Spleen (tissue), 11 donors: ENCODE results near the gene SPINT2. TPM values are rescaled to one million over a fixed set of nuclear protein-coding genes. Genes with fewer than 3 reads are reported as not detected.
A peak's percentile ranks its signal among the peaks of the same experiment; 100 is the strongest.
"Not testable (repeated sequence)": the region's sequence is repeated elsewhere in the genome, so short reads cannot be mapped to it uniquely, and the experiment has no call there.

Experiments
- DNase-seq: peaks from one replicate; pipeline ENCODE4 v3.0.0-alpha.2; 2020
- H3K27ac ChIP-seq, 8 donors: fragments of 200-600 bp; sonication (generic) in 7 of 8; 1 replicate in 4 of 8; 2 replicates in 4 of 8; pipeline versions ENCODE4 v1.5.0 to v1.8.0; 2016 to 2021; ENCODE audit warnings: inconsistent platforms in 4 of 8, mild to moderate bottlenecking in 4 of 8, moderate library complexity in 1 of 8
- H3K27me3 ChIP-seq, 7 donors: fragments of 200-600 bp; sonication (generic) in 6 of 7; replicated peaks in 1 of 7; 1 replicate in 4 of 7; 2 replicates in 3 of 7; pipeline versions ENCODE4 v1.5.0 to v1.8.0; 2016 to 2021; ENCODE audit warnings: inconsistent platforms in 3 of 7, mild to moderate bottlenecking in 1 of 7
- H3K36me3 ChIP-seq, 6 donors: fragments of 200-600 bp; sonication (generic) in 5 of 6; 1 replicate in 4 of 6; 2 replicates in 2 of 6; pipeline versions ENCODE4 v1.5.0 to v1.8.0; 2016 to 2021; ENCODE audit warnings: inconsistent platforms in 2 of 6
- H3K4me1 ChIP-seq, 6 donors: fragments of 200-600 bp; sonication (generic) in 5 of 6; 1 replicate in 3 of 6; 2 replicates in 3 of 6; pipeline versions ENCODE4 v1.5.0 to v1.8.0; 2016 to 2021; ENCODE audit warnings: inconsistent platforms in 3 of 6
- H3K4me3 ChIP-seq, 8 donors: fragments of 200-600 bp; sonication (generic) in 7 of 8; 1 replicate in 4 of 8; 2 replicates in 4 of 8; pipeline versions ENCODE4 v1.5.0 to v1.8.0; 2016 to 2021; ENCODE audit warnings: inconsistent platforms in 4 of 8, mild to moderate bottlenecking in 4 of 8, moderate library complexity in 2 of 8
- H3K9me3 ChIP-seq, 8 donors: fragments of 200-600 bp; sonication (generic) in 7 of 8; 1 replicate in 4 of 8; 2 replicates in 4 of 8; pipeline versions ENCODE4 v1.5.0 to v1.8.0; 2016 to 2021; ENCODE audit warnings: inconsistent platforms in 4 of 8
- POLR2A ChIP-seq, 3 donors: fragments of 450-650 bp; IDR thresholded peaks; one replicate each; pipeline ENCODE4 v1.5.1; 2017; ENCODE audit warnings: antibody characterized with exemption in 3 of 3, mild to moderate bottlenecking in 1 of 3
- POLR2AphosphoS5 ChIP-seq, 3 donors: sonication (generic); formaldehyde crosslinking; IDR thresholded peaks; one replicate each; pipeline ENCODE4 v1.5.1; 2017; ENCODE audit warnings: antibody characterized with exemption in 3 of 3
- WGBS, 5 donors: extraction: QIAGEN DNeasy Blood & Tissue Kit in 3 of 5; methylation state at CpG; one replicate each; pipeline versions ENCODE4 v1.1.5 to v1.1.7; 2013 to 2018; 5-methylcytosine and 5-hydroxymethylcytosine counted together
- intact Hi-C: fragments of 100-400 bp; cut with DNase I; formaldehyde crosslinking; loops from one replicate; pipeline ENCODE4 v1.15.0; 2023; ENCODE audit warnings: low total_unique reads
- polyA plus RNA-seq, 3 donors: library from polyadenylated mRNA; stranded (reverse); fragments of 200-250 nt; gene quantifications; one replicate each; pipeline ENCODE4 v1.2.1, GENCODE V29; 2013
- total RNA-seq, 7 donors: library from RNA; depleted of rRNA in 3 of 7; stranded (reverse); fragments of >200 nt in 3 of 7; fragmentation: NEBNext Ultra II Directional in 4 of 7; extraction: Animal tissue kit (Norgen Biotek cat#: 25700) in 4 of 7; gene quantifications; one replicate each; pipeline versions ENCODE4 v1.1.0 to v1.2.1, GENCODE V29; 2016 to 2021
- TF ChIP-seq, protein P1 (sequence below), 11 experiments: fragments of 200-600 bp in 7 of 11; fragments of 450-650 bp in 4 of 11; sonication (generic) in 4 of 11; IDR thresholded peaks in 8 of 11; conservative IDR thresholded peaks in 3 of 11; 1 replicate in 7 of 11; 2 replicates in 4 of 11; pipeline versions ENCODE4 v1.4.0 to v1.8.0; 2016 to 2021; ENCODE audit warnings: antibody characterized with exemption in 11 of 11, inconsistent platforms in 4 of 11, mild to moderate bottlenecking in 1 of 11
- donor health status: healthy with polysubstance abuse.
- donor health status: DM: no; HTN: no; CAD: no; lungs with moderate emphysema.
- donor health status: DM: no; HTN: no; CAD: no.
- donor health status: Bipolar disorder and iron deficiency.
- donor health status: healthy.
- donor health status: DM: no; HTN: no; CAD: no.
- donor health status: DM: yes; HTN: yes; CAD: no.

The SPINT2 gene
- total and polyA plus RNA-seq, 10 donors, result 41.2 to 87.8 (median 64.4) TPM

DNA sequence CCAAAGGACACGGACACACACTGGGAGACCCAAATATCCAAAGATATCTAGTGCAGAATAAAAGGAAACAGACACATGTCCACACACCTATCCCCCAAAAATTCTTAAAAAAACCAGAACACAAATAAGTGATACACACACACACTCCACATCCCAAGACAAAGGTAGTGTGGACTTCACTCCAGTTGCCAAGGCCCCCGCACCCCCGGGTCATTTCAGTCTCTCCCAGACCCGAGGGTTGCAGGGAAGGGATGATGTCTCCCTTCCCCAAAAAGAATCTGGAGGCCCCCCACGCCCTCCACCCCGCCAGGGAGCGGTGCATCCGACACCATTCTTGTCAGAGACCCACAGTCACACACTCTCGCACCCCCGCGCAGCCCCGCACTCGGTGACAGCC is 40.8 kb upstream of the SPINT2 start:
- Histone ChIP-seq H3K4me3 (peak overlapping the region in 7 of 8 donors; percentile 26 to 70 (median 38)), H3K27me3 (peaks cover 6 to 100% (median 70%) of the 10 kb centered on the region in 7 donors), H3K27ac (no peak overlapping the region), H3K9me3 (no peaks in the 10 kb centered on the region), H3K4me1 (peaks cover under 1 to 26% (median 20%) of the 10 kb centered on the region in 6 donors), H3K36me3 (no peaks in the 10 kb centered on the region)
- WGBS, 5 donors, result 9 to 17% (median 13%) methylated on average over 11 to 13 of the region's 13 CpGs
- DNase-seq, result no peak
- no peak for TF ChIP-seq POLR2AphosphoS5 (IDR thresholded peaks at IDR 0.05)
- TF ChIP-seq, protein P1, sequence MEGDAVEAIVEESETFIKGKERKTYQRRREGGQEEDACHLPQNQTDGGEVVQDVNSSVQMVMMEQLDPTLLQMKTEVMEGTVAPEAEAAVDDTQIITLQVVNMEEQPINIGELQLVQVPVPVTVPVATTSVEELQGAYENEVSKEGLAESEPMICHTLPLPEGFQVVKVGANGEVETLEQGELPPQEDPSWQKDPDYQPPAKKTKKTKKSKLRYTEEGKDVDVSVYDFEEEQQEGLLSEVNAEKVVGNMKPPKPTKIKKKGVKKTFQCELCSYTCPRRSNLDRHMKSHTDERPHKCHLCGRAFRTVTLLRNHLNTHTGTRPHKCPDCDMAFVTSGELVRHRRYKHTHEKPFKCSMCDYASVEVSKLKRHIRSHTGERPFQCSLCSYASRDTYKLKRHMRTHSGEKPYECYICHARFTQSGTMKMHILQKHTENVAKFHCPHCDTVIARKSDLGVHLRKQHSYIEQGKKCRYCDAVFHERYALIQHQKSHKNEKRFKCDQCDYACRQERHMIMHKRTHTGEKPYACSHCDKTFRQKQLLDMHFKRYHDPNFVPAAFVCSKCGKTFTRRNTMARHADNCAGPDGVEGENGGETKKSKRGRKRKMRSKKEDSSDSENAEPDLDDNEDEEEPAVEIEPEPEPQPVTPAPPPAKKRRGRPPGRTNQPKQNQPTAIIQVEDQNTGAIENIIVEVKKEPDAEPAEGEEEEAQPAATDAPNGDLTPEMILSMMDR (IDR thresholded peaks at IDR 0.05 in 8 of 11, conservative IDR thresholded peaks at IDR 0.05 in 3 of 11), result no peak
- TF ChIP-seq POLR2A (IDR thresholded peaks at IDR 0.05), result no peak
- intact Hi-C loops, result loop anchor here (10.0 kb wide), 1 partner anchor 319 kb away; the partner anchor contains the start of genes SIPA1L3 and WDR87

- Histone ChIP-seq H3K4me3 (peak within 1 kb of the TSS; percentile 26 to 70 (median 36)), H3K27ac (no peak within 1 kb of the TSS), H3K27me3 (peaks cover 11 to 100% (median 77%) of the 10 kb centered on the region in 7 donors), H3K4me1 (peaks cover 7 to 33% (median 26%) of the 10 kb centered on the region in 6 donors), H3K36me3 (no peaks in the 10 kb centered on the region), H3K9me3 (no peaks in the 10 kb centered on the region)
- 1 to 3% (median 2%) methylated on average over 33 to 61 of the region's 61 CpGs for WGBS, 5 donors
- intact Hi-C loops, result loop anchor here (10.0 kb wide), 1 partner anchor 319 kb away; the partner anchor contains the start of genes SIPA1L3 and WDR87
- no peak for DNase-seq
- TF ChIP-seq, protein P1 (IDR thresholded peaks at IDR 0.05 in 8 of 11, conservative IDR thresholded peaks at IDR 0.05 in 3 of 11), result no peak
- TF ChIP-seq POLR2AphosphoS5 (IDR thresholded peaks at IDR 0.05), result no peak
- no peak for TF ChIP-seq POLR2A (IDR thresholded peaks at IDR 0.05)
Measured at GRCh38 chr19:38224014-38224862, 40.1 kb upstream of the SPINT2 start, which contains the start of gene DPF1. Gene DPF1 (minus strand): TSS chr19:38224222. CDS start chr19:38224142, 80 bp downstream.

DNA sequence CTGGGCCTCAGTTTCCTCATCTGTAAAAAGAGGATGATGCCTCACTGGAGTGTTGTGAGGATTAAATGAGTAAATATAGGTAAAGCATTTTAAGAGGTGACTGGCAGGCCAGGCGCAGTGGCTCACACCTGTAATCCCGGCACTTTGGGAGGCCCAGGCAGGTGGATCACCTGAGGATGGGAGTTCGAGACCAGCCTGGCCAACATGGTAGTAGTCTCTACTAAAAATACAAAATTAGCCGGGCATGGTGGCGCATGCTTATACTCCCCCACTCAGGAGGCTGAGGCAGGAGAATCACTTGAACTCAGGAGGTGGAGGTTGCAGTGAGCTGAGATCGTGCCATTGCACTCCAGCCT is 39.5 kb upstream of the SPINT2 start:
- not testable (repeated sequence) for H3K36me3 ChIP-seq, DNase-seq, H3K9me3 ChIP-seq, H3K27ac ChIP-seq
- H3K4me1 ChIP-seq, result peaks cover 7 to 39% (median 28%) of the 10 kb centered on the region in 6 donors
- peak overlapping the region in 1 of 8 donors; percentile 70 for H3K4me3 ChIP-seq
- 87 to 93% (median 89%) methylated on average over 5 to 6 of the region's 6 CpGs for WGBS, 5 donors
- intact Hi-C loops, result loop anchor here (10.0 kb wide), 1 partner anchor 320 kb away; the partner anchor contains the start of genes SIPA1L3 and WDR87
- peaks cover 11 to 100% (median 81%) of the 10 kb centered on the region in 7 donors for H3K27me3 ChIP-seq

- Histone ChIP-seq H3K9me3 (no peaks in the 10 kb centered on the region), H3K27me3 (peaks cover 11 to 100% (median 86%) of the 10 kb centered on the region in 7 donors), H3K27ac (no peak overlapping the region), H3K36me3 (no peaks in the 10 kb centered on the region), H3K4me3 (no peak overlapping the region), H3K4me1 (peaks cover 7 to 39% (median 28%) of the 10 kb centered on the region in 6 donors)
- TF ChIP-seq, protein P1 (IDR thresholded peaks at IDR 0.05 in 8 of 11, conservative IDR thresholded peaks at IDR 0.05 in 3 of 11), result no peak
- no peak for TF ChIP-seq POLR2A (IDR thresholded peaks at IDR 0.05)
- TF ChIP-seq POLR2AphosphoS5 (IDR thresholded peaks at IDR 0.05), result no peak
- intact Hi-C loops, result loop anchor here (10.0 kb wide), 1 partner anchor 323 kb away; the partner anchor contains the start of genes SIPA1L3 and WDR87
- WGBS, 5 donors, result 51 to 64% (median 61%) methylated on average over 11 of the region's 11 CpGs
- DNase-seq, result no peak
Measured at GRCh38 chr19:38227287-38228004, 36.9 kb upstream of the SPINT2 start.
